K562 (cell line): ENCODE data around the gene S100A6. TPM values are rescaled to one million over a fixed set of nuclear protein-coding genes. Genes with fewer than 3 reads are reported as not detected.
A peak's percentile ranks its signal among the peaks of the same experiment; 100 is the strongest.

ENCODE experiments used
- BHLHE40 ChIP-seq: IDR thresholded peaks from 2 replicates; pipeline ENCODE4 v1.6.1; 2011; ENCODE audit warnings: low read length, improper control_type of control experiment
- CCNT2 ChIP-seq: IDR thresholded peaks from 2 replicates; pipeline ENCODE4 v1.6.1; 2011; ENCODE audit warnings: borderline replicate concordance, low read depth, mild to moderate bottlenecking, moderate library complexity, mixed read lengths, low read length; ENCODE audit not compliant: insufficient read length; ENCODE audit errors: extremely low read depth
- HNRNPH1 ChIP-seq: fragments of 200-400 bp; formaldehyde crosslinking; optimal IDR thresholded peaks from 2 replicates; pipeline ENCODE3; 2017; ENCODE audit warnings: low read depth, mild to moderate bottlenecking, low read length, moderate library complexity
- HNRNPK ChIP-seq: fragments of 200-400 bp; formaldehyde crosslinking; IDR thresholded peaks from one replicate; pipeline ENCODE4 v1.6.1; 2018; ENCODE audit warnings: mild to moderate bottlenecking, low read depth, low read length; ENCODE audit not compliant: poor library complexity, severe bottlenecking
- IRF9 ChIP-seq: fragments of 450-650 bp; IDR thresholded peaks from 2 replicates; pipeline ENCODE4 v1.6.1; 2016; ENCODE audit warnings: missing biosample characterization, missing genetic modification characterization
- SFPQ ChIP-seq: fragments of 200-400 bp; formaldehyde crosslinking; IDR thresholded peaks from 2 replicates; pipeline ENCODE4 v1.6.1; 2017; ENCODE audit warnings: mild to moderate bottlenecking, low read depth, low read length, moderate library complexity
- SMAD3 ChIP-seq: fragments of 450-650 bp; formaldehyde crosslinking; conservative IDR thresholded peaks from 2 replicates; pipeline ENCODE4 v1.4.0; 2020; ENCODE audit warnings: mild to moderate bottlenecking
- USF1 ChIP-seq: sonication (generic); formaldehyde crosslinking; IDR thresholded peaks from 2 replicates; pipeline ENCODE4 v1.9.0; 2022; ENCODE audit warnings: mild to moderate bottlenecking, missing genetic modification reagents
- XRCC4 ChIP-seq: IDR thresholded peaks from one replicate; pipeline ENCODE4 v1.6.1; 2011; ENCODE audit not compliant: insufficient read depth, insufficient read length; ENCODE audit errors: extremely low read depth
- YY1 ChIP-seq, 3 experiments: IDR thresholded peaks; 2 replicates each; pipeline ENCODE4 v1.6.1; 2011; ENCODE audit warnings: low read length in 2 of 3, mild to moderate bottlenecking in 2 of 3, moderate library complexity in 2 of 3, borderline replicate concordance in 1 of 3, control low read depth in 1 of 3, low read depth in 1 of 3; ENCODE audit not compliant: insufficient read depth in 3 of 3, insufficient replicate concordance in 2 of 3, control insufficient read depth in 1 of 3, insufficient read length in 1 of 3; ENCODE audit errors: extremely low read depth in 1 of 3
- ZNF407 ChIP-seq: fragments of 450-650 bp; IDR thresholded peaks from 2 replicates; pipeline ENCODE4 v1.6.1; 2016; ENCODE audit warnings: low read depth
- ZNF583 ChIP-seq: fragments of 250-450 bp; sonication (Bioruptor Pico); IDR thresholded peaks from 2 replicates; pipeline ENCODE4 v1.4.0; 2020
- ZNF778 ChIP-seq: fragments of 450-650 bp; formaldehyde crosslinking; IDR thresholded peaks from 2 replicates; pipeline ENCODE4 v1.4.0; 2020; ENCODE audit warnings: mild to moderate bottlenecking, moderate library complexity
- polyA plus RNA-seq, 8 experiments: library from polyadenylated mRNA; depleted of rRNA in 4 of 8; stranded (reverse) in 5 of 8; unstranded in 3 of 8; fragments of >200 nt; fragmentation: Nextera tagmentation in 2 of 8; fragmentation: Illumina TruSeq in 1 of 8; extraction: Ambion mirVana in 2 of 8; extraction: Trizol in 1 of 8; gene quantifications; 2 replicates each; pipeline versions ENCODE4 v1.2.1 to v1.2.3, GENCODE V29; 2011 to 2014; ENCODE audit warnings: inconsistent platforms in 1 of 8, missing spikeins in 1 of 8
- total RNA-seq, 7 experiments: library from RNA; depleted of rRNA in 6 of 7; stranded (reverse); fragments of >200 nt in 6 of 7; fragmentation: Illumina TruSeq in 2 of 7; extraction: Trizol in 2 of 7; gene quantifications; 2 replicates each; pipeline versions ENCODE4 v1.2.1 to v1.2.3, GENCODE V29; 2011 to 2021; ENCODE audit warnings: low replicate concordance in 1 of 7

The S100A6 gene
- total and polyA plus RNA-seq, 9 of the 15 experiments (the other 6 are each of a cell fraction or from before 2014, with no cell fraction given): 9.8 to 66.5 (median 23.2) TPM

- TF ChIP-seq SMAD3 (CRISPR knock-in tag) (no peak), YY1 (IDR thresholded peaks at IDR 0.05; ENCODE audit: borderline replicate concordance in 1 of 3, control insufficient read depth in 1 of 3, extremely low read depth in 1 of 3, insufficient read depth in 3 of 3, insufficient read length in 1 of 3, insufficient replicate concordance in 2 of 3, low read depth in 1 of 3, low read length in 2 of 3) (peak in 2 of 3 experiments; percentile 19 to 60), XRCC4 (no peak), BHLHE40 (0 out of 2 replicates have a peak, but pooled peaks have one; percentile 25), ZNF407 (no peak), ZNF583 (no peak), CCNT2 (no peak), HNRNPK (no peak), USF1 (0 out of 2 replicates have a peak, but pooled peaks have one; percentile 11), HNRNPH1 (no peak), IRF9 (tag) (no peak), SFPQ (no peak), ZNF778 (no peak)
These were observed 2.8 kb downstream of the S100A6 start (continued) for GRCh38 chr1:153532769-153533599.
